Esophagus mucosa (tissue), 1 donor: ENCODE results near the gene ANKRD49. TPM values are rescaled to one million over a fixed set of nuclear protein-coding genes. Genes with fewer than 3 reads are reported as not detected.

ENCODE experiments used
- ATAC-seq: fragments of 200-7000 bp; cut with Tn5 transposase; one replicate; pipeline ENCODE4 v1.9.1; 2020
- total RNA-seq: library from RNA; stranded (reverse); gene quantifications from one replicate; pipeline ENCODE4 v1.2.4, GENCODE V29; 2023
- donor health status: DM: yes; HTN: yes; CAD: no.

Gene ANKRD49
- total RNA-seq, 1 donor from 2014 or later: 7.0 TPM

GRCh38 chr11:94544646-94545263 lies 51.0 kb downstream of the ANKRD49 start:
- ATAC-seq: peak; percentile 6

GRCh38 chr11:94545264-94546161 lies 51.7 kb downstream of the ANKRD49 start:
- ATAC-seq: no peak

DNA sequence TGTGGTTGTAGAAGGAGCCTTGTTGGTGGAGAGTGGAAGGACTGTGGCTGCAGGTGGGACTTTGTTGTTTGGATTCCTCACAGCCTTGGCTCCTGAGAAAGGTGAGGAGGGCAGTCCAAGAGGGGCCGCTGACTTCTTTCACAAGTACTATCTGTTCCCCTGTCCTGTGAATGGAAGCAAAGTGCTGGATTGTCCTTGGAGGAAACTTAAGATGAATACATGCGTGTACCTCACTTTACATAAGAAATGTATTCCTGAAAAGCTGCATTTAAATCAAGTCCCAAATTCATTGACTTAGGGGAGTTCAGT lies 52.3 kb downstream of the ANKRD49 start:
- ATAC-seq: no peak

- peak; percentile 24 for ATAC-seq
Measured at GRCh38 chr11:94546886-94547285, 53.1 kb downstream of the ANKRD49 start.

DNA sequence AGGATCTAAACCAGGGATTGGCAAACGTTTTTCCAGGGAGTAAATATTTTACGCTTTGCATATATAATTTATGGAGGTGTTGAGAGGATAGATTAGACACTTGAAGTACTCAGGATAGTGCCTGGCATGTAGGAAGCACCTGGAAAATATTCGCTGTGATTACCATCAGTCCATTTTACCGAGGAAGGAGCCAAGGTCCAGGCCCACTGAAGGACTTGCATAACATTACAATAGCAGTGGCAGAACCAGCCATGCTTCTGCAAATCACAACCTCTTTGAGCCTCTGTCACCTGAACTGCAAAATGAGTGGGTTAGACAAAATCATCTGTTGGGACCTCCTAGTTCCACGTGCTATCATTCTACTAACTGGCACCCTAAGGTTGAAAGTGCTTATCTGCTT lies 55.4 kb downstream of the ANKRD49 start:
- ATAC-seq: no peak

Other genes with a start within 250 kb of the ANKRD49 start
- not detected for gene IZUMO1R, start 189.4 kb upstream of the ANKRD49 start, total RNA-seq
- gene GPR83, start 92.6 kb upstream of the ANKRD49 start, total RNA-seq: not detected
- gene MRE11, start 140 bp upstream of the ANKRD49 start, total RNA-seq: 13.3 TPM
- gene C11orf97, start 18.5 kb downstream of the ANKRD49 start, total RNA-seq: not detected
- 1.4 TPM for gene FUT4, start 49.9 kb downstream of the ANKRD49 start, total RNA-seq
- gene PIWIL4, start 73.4 kb downstream of the ANKRD49 start, total RNA-seq: 0.80 TPM